Urinary bladder (tissue), 4 donors: Measurements from ENCODE around the gene EPS15. TPM values are rescaled to one million over a fixed set of nuclear protein-coding genes. Genes with fewer than 3 reads are reported as not detected.
"Not testable (repeated sequence)": the region's sequence is repeated elsewhere in the genome, so short reads cannot be mapped to it uniquely, and the experiment has no call there.

Source experiments
- DNase-seq: peaks from one replicate; pipeline ENCODE4 v3.0.0-alpha.2; 2015; ENCODE audit errors: extremely low spot score
- H3K27ac ChIP-seq: one replicate; pipeline ENCODE4 v1.5.1; 2013; ENCODE audit warnings: low read depth, mild to moderate bottlenecking, moderate library complexity
- H3K36me3 ChIP-seq: one replicate; pipeline ENCODE4 v1.6.1; 2013; ENCODE audit warnings: mild to moderate bottlenecking, moderate library complexity; ENCODE audit not compliant: insufficient read depth
- H3K4me1 ChIP-seq: one replicate; pipeline ENCODE4 v1.6.1; 2013; ENCODE audit warnings: mild to moderate bottlenecking, moderate library complexity; ENCODE audit not compliant: insufficient read depth
- H3K4me3 ChIP-seq: one replicate; pipeline ENCODE4 v1.5.1; 2013; ENCODE audit warnings: low read depth, low read length
- WGBS: extraction: QIAGEN DNeasy Blood & Tissue Kit; methylation state at CpG from one replicate; pipeline ENCODE4 v1.1.7; 2013; 5-methylcytosine and 5-hydroxymethylcytosine counted together
- polyA plus RNA-seq: library from polyadenylated mRNA; stranded (reverse); fragments of 200-250 nt; gene quantifications from one replicate; pipeline ENCODE4 v1.2.3, GENCODE V29; 2013
- total RNA-seq: library from RNA; depleted of rRNA; stranded (reverse); fragments of >200 nt; gene quantifications from one replicate; pipeline ENCODE4 v1.2.3, GENCODE V29; 2014
- donor health status: healthy with polysubstance abuse.
- donor health status: healthy.

The EPS15 gene
- total and polyA plus RNA-seq, 2 donors, result 21.5 to 96.2 TPM

- no peak overlapping the region for H3K4me3 ChIP-seq
- no peaks in the 10 kb centered on the region for H3K36me3 ChIP-seq
- no peak for DNase-seq
- H3K27ac ChIP-seq, result no peak overlapping the region
- 92% methylated on average over 1 of the region's 1 CpG for WGBS
- H3K4me1 ChIP-seq, result no peaks in the 10 kb centered on the region
These were observed 55.5 kb downstream of the EPS15 start for GRCh38 chr1:51463561-51463960.

DNA sequence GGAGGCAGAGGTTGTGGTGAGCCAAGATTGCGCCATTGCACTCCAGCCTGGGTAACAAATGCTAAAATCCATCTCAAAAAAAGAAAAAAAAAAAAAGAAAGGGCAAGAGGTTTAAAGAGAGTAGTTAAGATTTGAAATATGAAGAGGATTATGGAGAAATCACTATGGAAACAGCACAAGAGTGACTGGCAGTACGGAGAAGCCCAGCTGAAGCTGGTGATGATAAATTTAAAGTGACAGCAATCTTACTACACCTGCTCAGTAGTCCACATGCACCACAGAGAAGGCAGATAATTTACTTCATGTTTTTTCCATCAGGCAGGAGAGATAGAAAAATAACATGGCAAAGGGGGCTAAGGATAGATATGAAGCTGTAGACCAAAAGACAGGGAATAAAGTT lies 56.8 kb downstream of the EPS15 start:
- not testable (repeated sequence) for DNase-seq, H3K27ac ChIP-seq, H3K36me3 ChIP-seq, H3K4me1 ChIP-seq, H3K4me3 ChIP-seq
- 90% methylated on average over 2 of the region's 2 CpGs for WGBS

GRCh38 chr1:51454554-51454953 lies 64.5 kb downstream of the EPS15 start:
- WGBS, result 90% methylated on average over 4 of the region's 4 CpGs
- Histone ChIP-seq H3K36me3 (peaks cover 2% of the 10 kb centered on the region), H3K27ac (no peak overlapping the region)

DNA sequence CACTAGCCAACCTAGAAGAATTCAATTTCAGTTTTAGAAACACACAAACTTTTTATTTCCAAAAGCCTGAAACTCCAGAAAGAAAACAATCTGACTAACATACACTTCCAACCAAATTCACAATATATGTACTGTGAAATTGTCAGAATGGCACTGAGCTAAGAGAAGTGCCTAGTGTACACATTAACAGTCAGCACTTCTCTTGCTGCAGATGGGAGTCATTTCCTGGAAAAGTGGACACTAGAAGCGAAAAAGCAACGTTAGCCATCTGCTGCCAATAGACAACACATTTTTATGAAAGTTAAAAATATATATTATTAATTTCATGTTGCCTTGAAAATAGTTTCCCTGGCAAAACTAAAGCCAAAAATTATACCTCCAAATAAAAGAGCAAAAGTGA lies 66.1 kb downstream of the EPS15 start:
- DNase-seq, result no peak
- Histone ChIP-seq H3K4me3 (no peak overlapping the region), H3K27ac (no peak overlapping the region), H3K36me3 (peaks cover 2% of the 10 kb centered on the region), H3K4me1 (no peaks in the 10 kb centered on the region)
- WGBS, result 60% methylated on average over 2 of the region's 2 CpGs

More at GRCh38 chr1:51454554-51454953, 64.5 kb downstream of the EPS15 start:
- Histone ChIP-seq H3K4me1 (no peaks in the 10 kb centered on the region), H3K4me3 (no peak overlapping the region)
- DNase-seq, result no peak

DNA sequence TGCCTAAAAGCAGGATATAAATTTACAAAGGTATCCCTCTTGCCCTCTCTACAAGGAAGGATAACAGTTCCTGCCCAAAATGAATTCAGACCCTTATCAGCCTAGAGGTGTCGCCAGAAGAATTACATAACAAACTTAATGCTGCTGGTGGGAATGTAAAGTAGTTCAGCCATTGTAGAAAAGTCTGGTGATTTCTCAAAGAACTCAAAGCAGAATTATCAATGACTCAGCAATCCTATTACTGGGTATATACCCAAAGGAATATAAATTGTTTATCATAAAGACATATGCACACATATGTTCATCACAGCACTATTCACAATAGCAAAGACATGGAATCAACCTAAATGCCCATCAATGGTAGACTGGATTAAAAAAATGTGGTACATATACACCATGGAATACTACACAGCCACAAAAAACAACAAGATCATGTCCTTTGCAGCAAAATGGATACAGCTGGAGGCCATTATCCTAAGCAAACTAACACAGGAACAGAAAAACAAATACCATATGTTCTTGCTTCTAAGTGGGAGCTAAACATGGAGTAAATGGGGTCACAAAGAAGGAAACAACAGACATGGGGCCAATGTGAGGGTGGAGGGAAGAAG lies 70.1 kb downstream of the EPS15 start:
- not testable (repeated sequence) for H3K4me3 ChIP-seq, H3K4me1 ChIP-seq, H3K27ac ChIP-seq, H3K36me3 ChIP-seq, DNase-seq
- WGBS, result 97% methylated on average over 1 of the region's 1 CpG

DNA sequence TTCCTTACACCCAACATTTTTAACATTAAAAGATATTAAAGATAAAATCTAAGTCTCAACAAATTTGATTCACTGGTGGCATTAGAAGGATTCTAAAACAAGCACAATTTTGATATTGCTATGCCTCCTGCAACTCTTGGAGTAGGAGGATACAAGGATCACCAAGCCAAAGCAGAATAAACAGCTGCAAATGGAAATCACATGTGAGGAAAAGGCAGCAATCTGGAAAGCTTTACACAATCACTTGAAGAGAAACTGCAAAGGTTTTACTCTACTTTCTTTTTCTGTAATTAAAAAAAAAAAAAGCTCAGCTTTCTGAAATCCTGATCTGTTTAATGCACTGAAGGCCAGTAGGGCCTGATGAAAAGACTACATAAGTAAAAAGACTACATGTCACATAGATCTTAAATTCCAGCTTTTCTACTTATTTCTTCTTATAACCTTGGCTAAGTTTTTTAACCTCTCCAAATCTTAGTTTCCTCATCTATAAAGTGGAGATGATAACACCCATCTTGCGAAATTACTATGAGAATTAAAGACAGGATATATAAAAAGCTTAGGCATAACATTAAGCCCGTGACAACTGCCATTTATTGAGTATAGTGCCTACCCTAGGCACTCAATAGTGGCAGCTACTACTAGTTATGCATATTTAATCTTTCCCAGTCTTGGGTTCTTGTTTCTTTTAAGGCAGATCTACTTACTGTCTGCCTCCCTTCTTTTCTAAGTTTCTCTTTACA lies 73.5 kb downstream of the EPS15 start:
- H3K4me1 ChIP-seq, result no peaks in the 10 kb centered on the region
- peaks cover 4% of the 10 kb centered on the region for H3K36me3 ChIP-seq
- DNase-seq, result no peak
- no peak overlapping the region for H3K27ac ChIP-seq
- H3K4me3 ChIP-seq, result no peak overlapping the region
- WGBS, result 84% methylated on average over 2 of the region's 2 CpGs

DNA sequence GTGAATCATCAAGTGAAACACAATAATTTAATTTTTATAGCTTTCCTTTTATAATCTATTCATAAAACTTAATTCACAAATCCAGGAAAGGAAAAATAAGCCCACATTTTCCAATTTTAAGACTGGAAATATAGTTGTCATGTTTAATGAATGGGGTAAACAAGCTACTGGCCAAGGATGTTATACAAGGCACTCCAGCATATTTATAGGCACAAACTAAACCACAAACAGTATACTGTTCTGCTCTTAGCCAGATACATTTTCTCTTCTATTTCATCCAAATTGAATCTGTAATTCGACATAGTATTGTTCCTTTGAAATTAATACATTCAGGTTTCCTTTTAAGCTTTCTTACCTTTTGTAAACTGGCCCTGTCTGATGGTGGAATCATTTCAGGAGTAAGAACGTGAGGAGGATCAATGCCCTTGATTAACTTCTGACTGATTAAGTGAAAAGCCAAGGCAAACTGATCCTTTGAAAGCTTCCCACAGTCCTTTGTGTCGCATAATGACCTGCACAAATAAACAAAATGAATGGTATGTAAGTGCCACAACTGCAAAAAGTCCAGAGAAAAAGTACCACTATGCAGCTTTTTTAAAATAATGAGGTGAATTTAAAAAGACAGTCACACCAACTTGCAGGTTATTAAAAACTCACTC lies 74.4 kb downstream of the EPS15 start:
- peaks cover 4% of the 10 kb centered on the region for H3K36me3 ChIP-seq
- H3K4me1 ChIP-seq, result no peaks in the 10 kb centered on the region
- no peak for DNase-seq
- 72% methylated on average over 3 of the region's 3 CpGs for WGBS
- H3K4me3 ChIP-seq, result no peak overlapping the region
- no peak overlapping the region for H3K27ac ChIP-seq

DNA sequence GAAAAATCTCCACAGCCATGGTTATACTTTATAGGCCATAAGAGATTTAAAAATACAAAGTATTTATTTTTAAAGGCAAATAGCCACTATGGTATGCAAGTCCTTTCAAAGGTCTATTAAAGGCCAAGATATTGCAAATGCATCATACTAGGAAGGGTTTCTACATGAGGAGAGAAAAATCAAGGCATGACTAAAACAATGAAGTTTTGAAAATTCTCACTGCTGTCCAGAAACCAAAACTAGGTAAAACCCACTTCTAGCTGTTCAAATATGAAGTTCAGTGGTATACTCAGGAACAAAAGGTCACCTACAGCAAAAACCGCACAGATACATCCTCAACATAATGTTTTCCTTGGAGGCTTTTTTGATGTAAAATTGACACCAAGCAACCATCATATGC lies 75.0 kb downstream of the EPS15 start:
- Histone ChIP-seq H3K4me3 (no peak overlapping the region), H3K27ac (no peak overlapping the region), H3K36me3 (peaks cover 4% of the 10 kb centered on the region), H3K4me1 (no peaks in the 10 kb centered on the region)
- 91% methylated on average over 1 of the region's 1 CpG for WGBS
- no peak for DNase-seq

DNA sequence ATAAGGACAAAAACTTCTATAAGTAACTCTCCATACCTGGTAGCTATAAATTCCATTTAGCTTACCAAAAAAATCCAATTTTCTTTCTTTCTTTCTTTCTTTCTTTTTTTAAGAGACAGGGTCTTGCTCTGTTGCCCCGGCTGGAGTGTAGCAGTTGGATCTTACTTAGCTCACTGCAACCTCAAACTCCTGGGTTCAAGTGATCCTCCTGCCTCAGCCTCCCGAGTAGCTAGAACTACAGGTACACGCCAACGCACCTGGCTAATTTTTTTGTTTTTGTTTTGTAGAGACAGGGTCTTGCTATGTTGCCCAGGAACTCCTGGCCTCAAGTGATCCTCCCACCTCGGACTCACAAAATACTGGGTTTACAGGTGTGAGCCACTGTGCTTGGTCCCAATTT lies 75.5 kb downstream of the EPS15 start:
- Histone ChIP-seq H3K27ac (no peak overlapping the region), H3K36me3 (peaks cover 4% of the 10 kb centered on the region), H3K4me1 (no peaks in the 10 kb centered on the region), H3K4me3 (no peak overlapping the region)
- WGBS, result 97% methylated on average over 5 of the region's 5 CpGs
- no peak for DNase-seq

- no peak for DNase-seq
- H3K4me1 ChIP-seq, result no peaks in the 10 kb centered on the region
- H3K36me3 ChIP-seq, result peaks cover 4% of the 10 kb centered on the region
- no peak overlapping the region for H3K4me3 ChIP-seq
- no peak overlapping the region for H3K27ac ChIP-seq
- 71% methylated on average over 1 of the region's 1 CpG for WGBS
These were observed 76.5 kb downstream of the EPS15 start for GRCh38 chr1:51442616-51443015.

- Histone ChIP-seq H3K4me1 (no peaks in the 10 kb centered on the region), H3K27ac (no peak overlapping the region), H3K4me3 (no peak overlapping the region), H3K36me3 (peaks cover 4% of the 10 kb centered on the region)
- DNase-seq, result no peak
These were observed 76.9 kb downstream of the EPS15 start for GRCh38 chr1:51442198-51442597.

DNA sequence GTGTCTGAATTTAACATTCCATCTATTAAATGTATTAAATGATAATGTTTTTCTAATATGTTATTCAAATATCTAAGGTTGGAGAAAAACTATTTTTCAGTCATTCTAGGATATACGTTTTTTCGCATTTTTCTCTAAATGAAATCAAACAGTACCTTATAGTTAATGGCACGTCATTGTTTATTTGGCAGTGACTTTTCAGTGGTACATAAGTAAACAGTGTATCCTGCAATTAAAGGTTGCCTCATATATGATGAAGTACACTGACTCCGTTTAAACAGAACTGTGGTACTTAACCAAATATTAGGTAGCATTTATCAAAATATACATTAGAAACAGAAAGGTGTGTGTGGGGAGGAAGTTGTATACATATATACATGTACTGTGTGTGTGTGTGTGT lies 79.2 kb downstream of the EPS15 start:
- 76% methylated on average over 4 of the region's 4 CpGs for WGBS
- no peak for DNase-seq
- Histone ChIP-seq H3K4me3 (no peak overlapping the region), H3K36me3 (peaks cover 4% of the 10 kb centered on the region), H3K27ac (no peak overlapping the region), H3K4me1 (no peaks in the 10 kb centered on the region)

GRCh38 chr1:51439053-51439452 lies 80.0 kb downstream of the EPS15 start:
- Histone ChIP-seq H3K4me3 (no peak overlapping the region), H3K4me1 (no peaks in the 10 kb centered on the region), H3K36me3 (peaks cover 4% of the 10 kb centered on the region), H3K27ac (no peak overlapping the region)
- no peak for DNase-seq

- WGBS, result 97% methylated on average over 6 of the region's 6 CpGs
- not testable (repeated sequence) for H3K36me3 ChIP-seq, H3K4me1 ChIP-seq, H3K27ac ChIP-seq, DNase-seq, H3K4me3 ChIP-seq
These were observed 81.7 kb downstream of the EPS15 start for GRCh38 chr1:51437391-51437790.
